GM18867 (cell line): ENCODE results near the gene PCYOX1L.
"Not testable (repeated sequence)": the region's sequence is repeated elsewhere in the genome, so short reads cannot be mapped to it uniquely, and the experiment has no call there.

Experiments
- ATAC-seq: cut with Tn5 transposase; IDR thresholded peaks from one replicate; pipeline ENCODE4 v1.9.1; 2021; ENCODE audit warnings: mild to moderate bottlenecking, moderate library complexity; ENCODE audit not compliant: unreplicated experiment

PCYOX1L gene

DNA sequence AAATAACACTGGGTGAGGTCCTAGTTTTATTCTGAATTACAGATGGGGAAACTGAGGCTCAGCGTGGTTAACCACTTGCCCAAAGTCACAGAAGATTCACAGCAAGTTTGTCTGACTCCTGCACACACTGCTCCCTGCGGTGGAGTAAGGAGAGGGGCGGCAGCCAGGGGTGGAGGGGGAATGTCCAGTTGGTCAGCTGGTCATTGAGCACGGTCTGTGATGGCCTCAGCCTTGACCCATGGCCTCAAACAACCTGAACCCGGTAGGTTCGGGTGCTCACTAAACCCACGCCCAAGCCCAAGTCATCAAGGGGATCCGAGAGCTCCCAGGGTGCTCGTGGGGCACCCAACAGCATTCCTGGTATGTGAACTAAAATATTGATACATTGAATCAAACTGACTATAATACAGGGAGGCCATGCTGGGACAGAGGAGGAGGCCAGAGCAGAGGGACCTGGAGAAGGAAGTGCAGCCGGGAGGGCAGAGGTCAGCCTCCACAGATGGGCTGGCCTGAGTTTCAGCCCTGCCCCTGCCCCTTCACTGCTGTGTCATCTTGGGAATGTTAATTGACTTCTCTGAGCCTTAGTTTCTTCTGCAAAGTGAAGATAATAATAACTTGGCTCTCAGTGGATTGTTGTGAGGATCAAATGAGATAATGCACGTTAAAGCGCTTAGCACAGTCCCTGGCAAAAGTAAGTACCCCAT lies 24.8 kb downstream of the PCYOX1L start:
- no peak for ATAC-seq

DNA sequence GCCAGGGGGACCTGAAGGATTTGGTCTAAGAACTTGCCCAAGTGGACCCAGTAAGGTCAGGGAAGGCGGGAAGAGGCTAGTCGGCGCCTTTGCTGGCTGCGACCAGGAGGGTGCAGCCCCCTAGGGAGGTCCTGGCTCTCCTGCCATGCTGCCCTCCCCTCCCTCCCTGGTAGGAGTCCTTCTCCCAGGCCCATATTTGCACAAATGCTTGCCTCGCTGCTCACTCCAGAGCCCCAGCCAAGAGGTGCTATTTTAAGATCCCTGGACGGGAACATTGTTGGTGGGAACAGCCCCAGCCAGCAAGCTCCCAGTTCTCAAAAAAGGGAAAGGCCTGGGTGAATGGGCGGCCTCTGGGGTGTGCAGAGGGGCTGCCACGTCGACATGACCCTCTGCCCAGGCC lies 25.6 kb downstream of the PCYOX1L start:
- no peak for ATAC-seq

DNA sequence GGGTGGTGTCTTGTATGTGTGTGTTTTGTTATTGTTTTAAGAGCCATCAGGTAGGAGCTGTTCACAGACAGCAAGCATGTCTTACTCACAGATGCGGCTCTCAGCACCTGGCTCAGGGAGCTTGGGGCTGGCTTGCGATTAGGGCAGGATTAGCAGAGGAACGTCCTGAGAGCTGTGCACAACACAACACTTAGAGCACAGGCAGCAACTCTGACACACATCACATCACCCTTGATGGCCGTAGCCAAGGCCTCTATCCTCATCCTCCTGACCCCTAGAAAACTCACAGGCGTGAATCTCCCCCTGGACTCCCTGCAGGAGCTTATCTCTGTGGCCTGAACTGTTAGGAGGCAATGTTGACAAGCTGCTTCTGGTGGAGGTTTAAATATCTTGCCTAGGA lies 28.3 kb downstream of the PCYOX1L start:
- no peak for ATAC-seq

DNA sequence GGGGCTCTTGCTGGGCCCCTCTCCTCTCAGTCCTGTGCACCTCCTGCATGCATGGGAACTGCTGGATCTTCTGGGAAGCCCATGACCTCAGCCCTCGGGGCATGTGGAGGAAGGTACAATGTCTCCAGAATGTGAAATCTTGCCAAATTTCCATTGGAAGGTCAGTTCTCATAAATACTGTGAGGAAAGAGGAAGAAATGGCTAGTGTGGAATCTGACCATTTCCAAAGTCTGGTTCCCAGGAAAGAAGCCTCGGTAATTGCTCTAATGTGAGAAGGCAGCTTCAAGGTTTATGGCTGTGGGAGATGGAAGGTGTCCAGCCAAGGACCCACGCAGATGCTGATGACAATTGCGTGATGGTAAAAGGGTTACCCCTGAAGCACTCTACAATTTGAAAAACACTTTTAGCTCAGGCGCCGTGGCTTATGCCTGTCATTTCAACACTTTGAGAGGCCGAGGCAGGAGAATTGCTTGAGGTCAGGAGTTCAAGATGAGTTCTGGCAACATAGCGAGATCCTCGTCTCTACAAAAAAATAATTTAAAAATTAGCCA lies 29.3 kb downstream of the PCYOX1L start:
- no peak for ATAC-seq

DNA sequence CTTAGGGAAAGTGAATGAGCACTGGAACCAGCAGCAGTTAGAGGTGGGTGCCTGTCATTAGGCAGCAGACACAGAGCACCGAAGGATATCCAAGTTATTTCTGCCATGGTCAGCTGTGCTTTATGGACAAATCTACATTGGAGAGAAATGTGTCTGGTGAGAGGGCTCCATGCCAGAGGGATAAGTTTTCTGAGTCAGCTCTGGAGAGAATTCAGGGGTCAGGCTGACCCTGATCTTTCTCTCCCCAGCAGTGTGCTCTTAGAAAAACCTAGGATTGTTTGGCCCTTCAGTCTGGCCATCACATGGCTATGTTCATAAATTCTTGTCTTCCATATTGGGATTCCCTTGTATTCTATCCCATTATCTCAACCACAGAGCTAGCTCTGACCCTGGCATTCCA lies 30.1 kb downstream of the PCYOX1L start:
- ATAC-seq, result no peak

DNA sequence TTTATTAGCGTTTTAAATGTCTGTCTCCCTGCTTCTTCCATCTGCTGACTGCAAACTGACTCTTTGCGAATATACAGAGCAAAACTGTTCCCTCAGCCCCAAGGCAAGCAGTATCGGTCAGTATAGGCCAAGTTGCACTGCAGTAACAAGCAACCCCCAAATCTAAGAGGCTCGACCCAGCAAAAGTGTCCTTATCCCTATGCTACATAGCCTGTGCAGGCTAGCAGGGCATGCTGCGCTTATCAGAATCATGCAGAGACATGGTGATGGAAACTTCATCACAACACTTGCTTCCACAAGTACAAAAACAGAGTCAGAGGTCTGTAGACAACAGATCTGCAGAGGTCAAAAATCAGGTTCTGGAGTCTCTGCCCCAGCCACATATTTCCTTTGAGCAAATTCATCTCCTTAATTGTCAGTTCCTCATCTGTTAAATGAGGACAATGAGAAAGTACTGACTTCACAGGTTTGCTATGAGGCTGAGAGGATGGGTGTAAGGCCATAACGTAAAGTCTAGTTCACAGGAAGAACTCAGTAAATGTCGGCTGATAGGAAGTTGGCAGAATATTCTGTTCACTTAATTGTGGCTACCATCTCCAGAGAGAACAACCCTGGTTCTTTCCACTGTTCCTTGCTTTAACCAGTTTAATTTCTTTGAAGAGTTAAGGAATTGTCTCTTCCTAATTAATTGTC lies 30.8 kb downstream of the PCYOX1L start:
- no peak for ATAC-seq

DNA sequence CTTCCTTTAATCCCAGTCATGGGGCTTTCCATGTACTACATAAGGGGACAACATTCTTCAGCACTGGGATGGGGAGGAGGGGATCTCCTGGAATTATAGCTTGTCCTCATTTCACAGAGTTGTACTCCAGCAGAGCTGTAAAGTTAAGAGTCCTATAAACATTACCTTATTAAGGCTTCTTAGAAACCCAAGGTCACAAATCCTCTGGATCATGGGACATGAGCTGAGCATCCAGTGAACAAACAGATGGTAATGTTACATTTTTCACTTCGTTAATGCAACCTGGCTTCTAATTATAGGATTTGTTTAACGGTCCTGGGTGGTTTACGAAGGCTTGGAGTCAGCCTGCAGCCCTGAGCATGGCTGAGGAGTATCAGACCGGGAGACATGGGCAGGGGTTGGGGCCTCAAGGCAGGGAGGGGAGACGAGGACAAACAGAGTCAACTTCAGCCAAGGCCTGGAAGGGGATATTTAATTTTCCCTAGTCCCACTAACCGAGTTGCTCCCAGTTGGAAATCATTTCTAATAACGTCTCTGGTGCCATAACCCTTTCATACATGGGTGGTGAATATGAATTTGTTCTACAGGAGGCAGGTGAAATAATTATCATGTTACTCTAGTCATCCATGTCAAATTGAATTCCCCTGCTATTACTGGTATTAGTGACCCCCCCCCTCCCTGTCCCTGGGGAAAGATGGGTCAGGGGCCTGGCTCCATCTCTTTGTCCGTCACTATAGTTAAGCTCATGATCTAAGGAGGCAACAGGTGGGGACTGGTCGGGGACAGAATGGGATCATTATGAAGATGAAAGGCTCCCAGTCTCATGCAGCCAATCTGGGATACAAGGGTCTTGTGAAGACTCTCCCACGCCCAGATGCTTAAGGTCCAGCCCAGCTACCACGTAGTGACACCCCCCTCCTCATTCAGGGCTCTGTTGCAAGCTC lies 32.0 kb downstream of the PCYOX1L start:
- ATAC-seq, result no peak

DNA sequence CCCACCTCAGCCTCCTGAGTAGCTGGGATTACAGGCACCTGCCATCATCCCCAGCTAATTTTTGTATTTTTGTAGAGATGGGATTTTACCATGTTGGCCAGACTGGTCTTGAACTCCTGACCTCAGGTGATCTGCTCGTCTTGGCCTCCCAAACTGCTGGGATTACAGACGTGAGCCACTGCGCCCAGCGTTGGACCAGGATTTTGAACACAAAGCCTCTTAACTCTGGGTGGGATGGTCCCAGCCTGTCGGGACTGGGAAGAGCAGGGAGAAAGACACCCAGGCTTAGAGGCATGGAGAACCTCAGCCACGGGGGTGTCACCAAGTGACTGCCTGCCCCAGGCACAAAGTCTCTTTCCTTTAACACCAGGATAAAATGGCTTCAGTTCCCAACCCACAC lies 33.2 kb downstream of the PCYOX1L start:
- not testable (repeated sequence) for ATAC-seq

DNA sequence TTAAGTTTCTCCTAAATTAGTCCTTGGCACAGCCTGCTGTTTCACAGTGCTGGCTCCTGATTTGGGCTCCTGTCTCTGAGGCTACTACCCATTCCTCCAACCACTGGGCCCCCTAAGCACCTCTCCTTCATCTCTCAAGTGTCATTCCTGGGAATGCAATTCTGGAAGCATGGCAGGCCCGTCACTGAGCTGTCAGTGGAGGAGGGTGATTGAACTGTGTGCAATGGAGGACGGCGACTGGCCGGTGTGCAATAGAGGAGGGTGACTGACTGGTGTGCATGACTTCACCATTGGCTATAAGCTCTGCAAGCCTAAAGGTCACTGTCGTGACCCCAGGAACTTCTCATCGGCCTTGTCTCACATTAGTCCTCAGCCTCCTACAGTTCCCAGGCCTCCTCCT lies 33.7 kb downstream of the PCYOX1L start:
- no peak for ATAC-seq

DNA sequence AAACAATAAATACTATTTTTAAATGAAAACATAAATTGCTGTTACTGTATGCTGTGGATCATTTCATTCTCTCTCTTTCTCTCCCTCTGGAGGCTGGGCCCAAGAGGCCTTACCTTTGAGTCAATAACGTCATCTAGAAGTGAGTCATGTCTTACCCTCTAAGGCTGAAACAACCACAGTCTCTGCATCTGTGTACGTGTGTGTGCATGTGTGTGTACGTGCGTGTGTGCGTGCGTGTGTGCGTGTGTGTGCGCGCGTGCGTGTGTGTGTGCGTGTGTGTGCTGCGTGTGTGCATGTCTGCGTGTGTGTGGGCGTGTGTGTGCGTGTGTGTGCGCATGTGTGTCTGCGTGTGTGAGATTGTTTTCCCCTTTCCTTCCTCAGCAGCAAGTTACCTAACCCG lies 34.9 kb downstream of the PCYOX1L start:
- no peak for ATAC-seq

DNA sequence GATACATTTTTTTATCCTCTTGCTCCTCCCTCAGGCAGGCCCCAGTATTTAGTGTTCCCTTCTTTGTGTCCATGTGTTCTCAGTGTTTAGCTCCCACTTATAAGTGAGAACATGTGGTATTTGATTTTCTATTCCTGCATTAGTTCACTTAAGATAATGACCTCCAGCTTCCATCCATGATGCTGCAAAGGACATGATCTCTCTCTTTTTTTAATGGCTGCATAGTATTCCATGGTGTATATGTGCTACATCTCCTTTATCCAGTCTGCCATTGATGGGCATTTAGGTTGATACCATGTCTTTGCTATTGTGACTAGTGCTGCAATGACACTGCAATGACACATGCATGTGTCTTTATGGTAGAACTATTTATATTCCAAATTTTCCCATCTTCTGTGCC lies 37.1 kb downstream of the PCYOX1L start:
- ATAC-seq, result not testable (repeated sequence)

DNA sequence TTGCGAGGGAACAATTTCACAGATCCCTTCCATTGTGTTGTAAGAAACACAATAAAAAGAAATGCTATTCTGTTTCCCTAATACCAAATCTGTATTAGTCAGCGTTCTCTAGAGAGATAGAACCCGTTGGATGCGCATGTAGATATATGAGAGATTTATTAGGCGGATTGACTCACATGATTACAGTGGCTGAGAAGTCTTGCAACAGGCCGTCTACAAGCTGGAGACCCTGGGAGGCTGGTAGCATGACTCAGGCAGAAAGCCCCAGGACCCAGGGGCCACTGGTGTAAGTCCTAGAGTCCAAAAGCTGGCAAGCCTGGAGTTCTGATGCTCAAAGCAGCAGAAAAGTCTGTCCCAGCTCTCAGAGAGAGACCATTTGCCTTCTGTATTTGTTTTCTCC lies 39.7 kb downstream of the PCYOX1L start:
- no peak for ATAC-seq

DNA sequence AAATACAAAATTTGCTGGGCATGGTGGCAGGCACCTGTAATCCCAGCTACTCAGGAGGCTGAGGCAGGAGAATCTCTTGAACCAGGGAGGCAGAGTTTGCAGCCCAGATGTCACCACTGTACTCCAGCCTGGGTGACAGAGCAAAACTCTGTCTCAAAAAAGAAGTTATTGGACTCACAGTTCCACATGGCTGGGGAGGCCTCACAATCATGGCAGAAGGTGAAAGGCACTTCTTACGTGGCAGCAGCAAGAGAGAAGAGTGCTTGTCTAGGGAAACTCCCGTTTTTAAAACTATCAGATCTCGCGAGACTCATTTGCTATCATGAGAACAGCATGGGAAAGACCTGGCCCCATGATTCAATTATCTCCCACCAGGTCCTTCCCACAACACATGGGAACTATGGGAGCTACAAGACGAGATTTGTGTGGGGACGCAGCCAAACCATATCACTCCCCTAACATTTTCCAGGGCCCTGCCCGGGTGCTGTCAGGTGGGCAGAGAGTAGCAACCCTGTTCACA lies 41.0 kb downstream of the PCYOX1L start:
- ATAC-seq, result not testable (repeated sequence)

DNA sequence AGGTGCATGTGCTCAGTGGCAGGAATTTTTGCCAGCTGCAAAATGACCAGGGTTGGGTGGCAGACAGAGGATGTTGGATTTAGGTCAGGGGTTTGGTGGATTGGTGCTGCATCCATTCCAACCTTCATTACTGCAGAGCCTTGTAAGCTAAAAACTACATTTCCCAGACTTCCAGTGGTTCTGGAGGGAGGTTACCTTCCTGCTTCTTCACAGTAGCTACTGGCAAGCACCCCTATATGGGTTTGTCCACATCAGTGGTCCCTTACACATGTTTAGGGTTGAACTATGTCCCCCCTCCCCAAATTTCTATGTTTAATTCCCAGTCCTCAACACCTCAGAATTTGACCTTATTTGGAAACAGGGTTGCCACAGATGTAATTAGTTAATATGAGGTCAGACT lies 41.9 kb downstream of the PCYOX1L start:
- no peak for ATAC-seq

DNA sequence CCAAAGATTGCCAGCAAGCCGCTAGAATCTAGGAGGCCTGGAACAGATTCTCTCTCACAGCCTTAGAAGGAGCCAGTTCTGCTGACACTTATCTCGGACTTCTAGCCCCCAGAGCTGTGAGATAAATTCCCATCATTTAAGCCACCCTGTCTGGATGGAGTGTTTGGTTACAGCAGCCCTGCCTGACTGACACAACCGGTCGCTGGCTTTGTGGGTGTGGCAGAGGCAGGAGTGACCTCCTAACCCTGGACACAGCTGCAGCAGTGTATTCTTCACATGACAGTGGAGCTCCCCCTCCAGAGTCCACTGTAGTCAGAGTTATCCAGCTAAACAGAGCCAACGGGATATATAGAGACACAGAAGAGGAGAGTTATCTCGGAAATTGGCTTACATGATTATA lies 42.5 kb downstream of the PCYOX1L start:
- no peak for ATAC-seq

DNA sequence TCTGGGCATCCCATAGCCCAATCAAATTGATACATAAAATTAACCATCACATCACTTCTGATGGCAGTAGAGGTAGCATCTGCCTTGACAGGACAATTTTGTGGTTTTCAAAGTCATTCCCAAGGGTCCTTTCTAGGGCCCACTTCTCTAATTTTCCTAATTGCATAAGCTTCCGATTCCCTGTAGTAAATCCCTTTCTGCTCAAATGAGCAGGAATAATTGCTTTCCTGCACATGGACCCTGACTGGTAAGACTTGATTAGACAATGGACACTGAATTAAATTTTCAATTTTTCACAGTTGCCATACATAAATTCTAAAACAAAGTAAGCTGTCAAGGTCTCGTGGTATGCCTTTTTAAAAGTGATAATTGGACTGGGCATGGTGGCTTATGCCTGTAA lies 43.2 kb downstream of the PCYOX1L start:
- no peak for ATAC-seq

DNA sequence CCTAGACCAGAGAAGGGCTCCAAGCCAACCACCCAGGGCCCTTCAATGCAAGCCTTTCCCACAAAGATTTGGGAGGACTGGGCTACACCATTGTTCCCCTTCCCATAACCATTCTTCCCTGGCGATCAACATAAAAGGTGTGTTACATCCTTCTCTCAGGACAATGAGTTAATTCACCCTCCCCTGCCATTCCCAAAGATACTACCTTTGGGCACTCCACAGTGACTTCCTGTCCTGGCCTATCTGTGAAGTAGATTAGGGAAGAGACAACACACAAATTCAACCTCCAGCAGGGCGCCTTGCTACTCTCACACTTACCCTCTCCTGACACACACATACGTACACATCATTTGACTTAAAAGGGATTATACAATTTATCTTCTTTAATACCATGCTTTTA lies 44.4 kb downstream of the PCYOX1L start:
- ATAC-seq, result no peak

DNA sequence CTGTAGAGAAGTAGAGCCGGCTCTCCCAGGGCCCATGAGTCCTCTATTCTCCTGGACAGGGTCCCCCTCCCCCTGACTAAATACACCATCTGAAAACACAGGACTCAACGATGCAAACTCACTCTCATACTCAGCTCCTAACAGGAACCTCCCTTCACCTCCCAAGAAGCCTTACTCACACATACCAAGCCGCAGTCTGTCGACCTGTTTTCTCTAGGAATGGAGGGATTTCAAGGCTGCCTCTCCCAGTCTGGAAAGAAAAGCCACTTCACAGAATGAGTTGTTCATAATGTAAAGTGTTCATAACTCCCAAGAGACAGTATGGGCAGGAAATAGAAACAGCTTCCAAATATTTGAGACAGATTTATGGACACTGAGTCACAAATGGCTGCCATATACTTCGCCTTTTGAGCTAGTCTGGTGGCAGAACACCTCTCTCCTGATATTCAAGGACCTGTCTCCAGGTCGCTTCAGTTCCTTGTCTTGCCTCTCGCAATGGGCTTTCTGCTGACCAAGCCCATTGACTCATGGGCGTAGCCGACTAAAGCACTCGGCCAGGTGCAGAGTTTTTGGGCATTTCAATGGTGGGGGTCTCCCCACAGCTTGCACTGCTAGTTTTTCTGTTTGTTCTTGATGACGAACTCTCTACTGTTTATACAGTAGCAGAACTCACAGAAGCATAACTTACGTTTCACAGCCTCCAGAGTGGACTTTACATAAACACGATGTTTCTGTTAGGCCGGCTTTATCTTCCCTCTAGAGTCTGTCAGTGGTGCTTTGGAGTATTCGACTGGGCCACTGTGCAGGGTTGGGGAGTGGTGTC lies 46.3 kb downstream of the PCYOX1L start:
- ATAC-seq, result no peak

DNA sequence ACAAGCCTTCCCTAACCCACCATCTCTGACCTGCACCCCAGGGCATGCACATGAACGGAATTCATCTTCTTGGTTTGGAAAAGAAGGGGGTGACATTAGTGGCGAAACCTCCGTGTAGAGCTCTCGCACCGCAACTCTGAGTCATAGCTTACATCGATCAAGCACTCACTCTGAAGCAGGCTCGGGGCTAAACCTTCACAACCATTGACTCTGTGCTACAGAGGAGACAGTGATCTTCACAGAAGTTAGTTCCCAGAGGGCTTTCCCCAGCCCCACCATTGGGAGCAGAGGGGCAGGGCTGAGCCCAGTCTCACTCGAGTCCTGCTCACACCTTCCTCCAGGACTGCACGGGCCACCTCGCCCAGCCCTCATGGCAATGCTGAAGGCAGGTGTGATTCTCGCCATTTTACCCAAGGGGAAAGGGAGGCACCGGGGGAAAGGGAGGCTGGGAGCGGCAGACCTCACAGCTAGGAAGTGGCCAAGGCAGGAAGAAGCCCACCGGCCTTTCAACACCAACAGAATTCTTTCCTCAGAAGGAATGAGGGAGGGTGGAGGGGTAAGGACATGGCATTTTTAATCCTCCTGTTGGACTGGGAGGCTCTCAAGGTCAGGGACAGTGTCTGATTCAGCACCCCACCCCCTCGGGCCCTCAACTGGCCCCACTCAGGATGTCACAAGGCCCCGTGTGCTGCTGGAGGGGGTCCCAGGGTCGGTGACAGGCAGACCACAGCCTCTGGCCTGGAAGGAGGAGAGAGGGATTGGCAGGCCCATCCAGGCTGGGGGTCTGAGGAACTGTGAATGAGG lies 47.1 kb downstream of the PCYOX1L start:
- no peak for ATAC-seq
